Measurements from ENCODE around the gene ARNT2. TPM values are rescaled to one million over a fixed set of nuclear protein-coding genes. Genes with fewer than 3 reads are reported as not detected.

ARNT2 gene
- polyA plus RNA-seq, 1 of the 3 experiments (the other 2 are of a cell fraction): 17.0 TPM

- no peak overlapping the region for H2AFZ ChIP-seq (ENCODE audit: low read depth)
- POLR2A ChIA-PET: no interaction called here
- peaks cover 5% of the 10 kb centered on the region in 2 experiments for H3K36me3 ChIP-seq (replicated peaks in 1 of 2; ENCODE audit: control insufficient read depth in 1 of 2, insufficient read depth in 2 of 2, low read length in 1 of 2)
- no peak overlapping the region for H3K4me2 ChIP-seq
- no peak overlapping the region for H3K4me3 ChIP-seq (ENCODE audit: low read depth in 2 of 2, low read length in 1 of 2)
- peaks cover 0 to 19% of the 10 kb centered on the region in 2 experiments; a peak in 3 of 4 replicates for H3K4me1 ChIP-seq (ENCODE audit: control insufficient read depth in 1 of 2, insufficient read depth in 2 of 2, low read depth in 1 of 2, low read length in 1 of 2)
- no peaks in the 10 kb centered on the region for H3K79me2 ChIP-seq (ENCODE audit: insufficient read depth)
- no peaks in the 10 kb centered on the region for H3K9me2 ChIP-seq
- no peak for TF ChIP-seq FOSL2 (IDR thresholded peaks at IDR 0.05; ENCODE audit: borderline replicate concordance, low read depth)
- no peak for TF ChIP-seq NRF1 (IDR thresholded peaks at IDR 0.05; ENCODE audit: low read depth, low read length)
- no peak for TF ChIP-seq JUND (IDR thresholded peaks at IDR 0.05)
- TF ChIP-seq, protein P1, sequence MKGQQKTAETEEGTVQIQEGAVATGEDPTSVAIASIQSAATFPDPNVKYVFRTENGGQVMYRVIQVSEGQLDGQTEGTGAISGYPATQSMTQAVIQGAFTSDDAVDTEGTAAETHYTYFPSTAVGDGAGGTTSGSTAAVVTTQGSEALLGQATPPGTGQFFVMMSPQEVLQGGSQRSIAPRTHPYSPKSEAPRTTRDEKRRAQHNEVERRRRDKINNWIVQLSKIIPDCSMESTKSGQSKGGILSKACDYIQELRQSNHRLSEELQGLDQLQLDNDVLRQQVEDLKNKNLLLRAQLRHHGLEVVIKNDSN (IDR thresholded peaks at IDR 0.05; ENCODE audit: borderline replicate concordance, low read depth): no peak
- TF ChIP-seq RFX5 (IDR thresholded peaks at IDR 0.05; ENCODE audit: low read length): no peak
- no peak for TF ChIP-seq EP300 (IDR thresholded peaks at IDR 0.05; ENCODE audit: borderline replicate concordance in 1 of 2, low read depth in 1 of 2, low read length in 1 of 2)
- TF ChIP-seq CHD2 (IDR thresholded peaks at IDR 0.05; ENCODE audit: low read length, partially characterized antibody): no peak
- TF ChIP-seq TCF12 (IDR thresholded peaks at IDR 0.05): no peak
- no peak for TF ChIP-seq MEF2A (IDR thresholded peaks at IDR 0.05; ENCODE audit: borderline replicate concordance, low read depth)
- TF ChIP-seq GABPA (IDR thresholded peaks at IDR 0.05; ENCODE audit: low read depth): no peak
- no peak for TF ChIP-seq EZH2phosphoT487 (IDR thresholded peaks at IDR 0.05; ENCODE audit: borderline replicate concordance, low read depth)
- no peak for TF ChIP-seq TAF1 (IDR thresholded peaks at IDR 0.05; ENCODE audit: borderline replicate concordance, low read depth, low read length)
- TF ChIP-seq ELF1 (IDR thresholded peaks at IDR 0.05): no peak
- TF ChIP-seq FOXM1 (IDR thresholded peaks at IDR 0.05; ENCODE audit: low read depth): no peak
- TF ChIP-seq RAD21 (IDR thresholded peaks at IDR 0.05; ENCODE audit: low read length): no peak
- no peak for TF ChIP-seq FOXJ3 (CRISPR knock-in tag; IDR thresholded peaks at IDR 0.05)
- TF ChIP-seq NFIC (IDR thresholded peaks at IDR 0.05; ENCODE audit: borderline replicate concordance): no peak
- 85% methylated on average over 5 of the region's 5 CpGs for WGBS (ENCODE audit: low lambda C conversion rate)
- no peaks in the 10 kb centered on the region for H3F3A ChIP-seq (replicated peaks; ENCODE audit: insufficient read depth)
- no peaks in the 10 kb centered on the region for H3K27me3 ChIP-seq (ENCODE audit: insufficient read depth)
- H4K20me1 ChIP-seq (ENCODE audit: insufficient read depth): no peaks in the 10 kb centered on the region
- CTCF ChIA-PET: interaction anchor here (2.5 to 5.9 kb wide), 2 partner anchors 12 to 307 kb away, joined by 11 to 38 read pairs; no protein-coding TSS in a partner anchor
- peak overlapping the region in 1 of 2 experiments; percentile 28; a peak in 1 of 4 replicates for H3K27ac ChIP-seq (ENCODE audit: low read depth in 2 of 2, low read length in 1 of 2)
- H3K9ac ChIP-seq: no peak overlapping the region
- no peaks in the 10 kb centered on the region for H3K9me3 ChIP-seq
- peak; percentile 37 for DNase-seq
Measured at GRCh38 chr15:80468796-80469195, 64.6 kb downstream of the ARNT2 start.

DNA sequence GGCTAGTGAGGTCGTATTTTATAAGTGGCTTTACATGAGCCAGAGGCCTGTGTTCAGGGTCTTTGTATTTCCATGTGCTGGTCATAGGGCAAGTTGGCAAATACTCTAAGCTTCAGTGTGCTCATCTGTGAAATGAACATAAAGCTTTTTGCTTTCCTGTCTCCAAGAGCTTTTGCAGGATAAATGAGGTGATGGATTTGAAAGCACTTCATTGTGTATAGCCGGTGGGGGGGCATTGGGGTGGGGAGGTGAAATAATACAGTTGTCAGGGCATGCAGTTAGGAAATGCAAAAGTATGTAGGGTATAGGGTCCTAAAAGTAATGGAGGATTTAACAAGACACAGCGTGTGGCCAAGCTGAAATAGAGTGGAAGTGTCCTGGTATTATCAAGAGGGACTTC is 67.7 kb downstream of the ARNT2 start:
- H3K27me3 ChIP-seq (ENCODE audit: insufficient read depth): no peaks in the 10 kb centered on the region
- peaks cover 0 to 19% of the 10 kb centered on the region in 2 experiments; a peak in 3 of 4 replicates for H3K4me1 ChIP-seq (ENCODE audit: control insufficient read depth in 1 of 2, insufficient read depth in 2 of 2, low read depth in 1 of 2, low read length in 1 of 2)
- peaks cover 12 to 29% of the 10 kb centered on the region in 2 experiments for H3K36me3 ChIP-seq (replicated peaks in 1 of 2; ENCODE audit: control insufficient read depth in 1 of 2, insufficient read depth in 2 of 2, low read length in 1 of 2)
- no peak overlapping the region for H3K27ac ChIP-seq (ENCODE audit: low read depth in 2 of 2, low read length in 1 of 2)
- no peaks in the 10 kb centered on the region for H3K9me2 ChIP-seq
- H4K20me1 ChIP-seq (ENCODE audit: insufficient read depth): no peaks in the 10 kb centered on the region
- H3F3A ChIP-seq (replicated peaks; ENCODE audit: insufficient read depth): peaks cover 4% of the 10 kb centered on the region
- H3K79me2 ChIP-seq (ENCODE audit: insufficient read depth): no peaks in the 10 kb centered on the region
- no peaks in the 10 kb centered on the region for H3K9me3 ChIP-seq
- no peak overlapping the region for H3K4me2 ChIP-seq
- 94% methylated on average over 3 of the region's 3 CpGs for WGBS (ENCODE audit: low lambda C conversion rate)
- H2AFZ ChIP-seq (ENCODE audit: low read depth): no peak overlapping the region
- no peak overlapping the region for H3K9ac ChIP-seq
- POLR2A ChIA-PET: no interaction called here
- no peak overlapping the region for H3K4me3 ChIP-seq (ENCODE audit: low read depth in 2 of 2, low read length in 1 of 2)
- DNase-seq: no peak
- CTCF ChIA-PET: interaction anchor here (0.6 to 4.9 kb wide), 6 partner anchors 10 to 440 kb away, joined by 3 to 22 read pairs (median 4); partner anchors contain the start of gene CEMIP
- TF ChIP-seq, protein P2, sequence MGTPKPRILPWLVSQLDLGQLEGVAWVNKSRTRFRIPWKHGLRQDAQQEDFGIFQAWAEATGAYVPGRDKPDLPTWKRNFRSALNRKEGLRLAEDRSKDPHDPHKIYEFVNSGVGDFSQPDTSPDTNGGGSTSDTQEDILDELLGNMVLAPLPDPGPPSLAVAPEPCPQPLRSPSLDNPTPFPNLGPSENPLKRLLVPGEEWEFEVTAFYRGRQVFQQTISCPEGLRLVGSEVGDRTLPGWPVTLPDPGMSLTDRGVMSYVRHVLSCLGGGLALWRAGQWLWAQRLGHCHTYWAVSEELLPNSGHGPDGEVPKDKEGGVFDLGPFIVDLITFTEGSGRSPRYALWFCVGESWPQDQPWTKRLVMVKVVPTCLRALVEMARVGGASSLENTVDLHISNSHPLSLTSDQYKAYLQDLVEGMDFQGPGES (IDR thresholded peaks at IDR 0.05; ENCODE audit: low read depth, low read length): no peak
- TF ChIP-seq FOSL2 (IDR thresholded peaks at IDR 0.05; ENCODE audit: borderline replicate concordance, low read depth) (no peak), RAD21 (IDR thresholded peaks at IDR 0.05; ENCODE audit: low read length) (no peak), PBX3 (IDR thresholded peaks at IDR 0.05) (no peak)
- TF ChIP-seq, protein P3, sequence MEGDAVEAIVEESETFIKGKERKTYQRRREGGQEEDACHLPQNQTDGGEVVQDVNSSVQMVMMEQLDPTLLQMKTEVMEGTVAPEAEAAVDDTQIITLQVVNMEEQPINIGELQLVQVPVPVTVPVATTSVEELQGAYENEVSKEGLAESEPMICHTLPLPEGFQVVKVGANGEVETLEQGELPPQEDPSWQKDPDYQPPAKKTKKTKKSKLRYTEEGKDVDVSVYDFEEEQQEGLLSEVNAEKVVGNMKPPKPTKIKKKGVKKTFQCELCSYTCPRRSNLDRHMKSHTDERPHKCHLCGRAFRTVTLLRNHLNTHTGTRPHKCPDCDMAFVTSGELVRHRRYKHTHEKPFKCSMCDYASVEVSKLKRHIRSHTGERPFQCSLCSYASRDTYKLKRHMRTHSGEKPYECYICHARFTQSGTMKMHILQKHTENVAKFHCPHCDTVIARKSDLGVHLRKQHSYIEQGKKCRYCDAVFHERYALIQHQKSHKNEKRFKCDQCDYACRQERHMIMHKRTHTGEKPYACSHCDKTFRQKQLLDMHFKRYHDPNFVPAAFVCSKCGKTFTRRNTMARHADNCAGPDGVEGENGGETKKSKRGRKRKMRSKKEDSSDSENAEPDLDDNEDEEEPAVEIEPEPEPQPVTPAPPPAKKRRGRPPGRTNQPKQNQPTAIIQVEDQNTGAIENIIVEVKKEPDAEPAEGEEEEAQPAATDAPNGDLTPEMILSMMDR (IDR thresholded peaks at IDR 0.05): no peak
- TF ChIP-seq, protein P4, sequence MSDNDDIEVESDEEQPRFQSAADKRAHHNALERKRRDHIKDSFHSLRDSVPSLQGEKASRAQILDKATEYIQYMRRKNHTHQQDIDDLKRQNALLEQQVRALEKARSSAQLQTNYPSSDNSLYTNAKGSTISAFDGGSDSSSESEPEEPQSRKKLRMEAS (IDR thresholded peaks at IDR 0.05; ENCODE audit: low read depth): no peak
- TF ChIP-seq, protein P5, sequence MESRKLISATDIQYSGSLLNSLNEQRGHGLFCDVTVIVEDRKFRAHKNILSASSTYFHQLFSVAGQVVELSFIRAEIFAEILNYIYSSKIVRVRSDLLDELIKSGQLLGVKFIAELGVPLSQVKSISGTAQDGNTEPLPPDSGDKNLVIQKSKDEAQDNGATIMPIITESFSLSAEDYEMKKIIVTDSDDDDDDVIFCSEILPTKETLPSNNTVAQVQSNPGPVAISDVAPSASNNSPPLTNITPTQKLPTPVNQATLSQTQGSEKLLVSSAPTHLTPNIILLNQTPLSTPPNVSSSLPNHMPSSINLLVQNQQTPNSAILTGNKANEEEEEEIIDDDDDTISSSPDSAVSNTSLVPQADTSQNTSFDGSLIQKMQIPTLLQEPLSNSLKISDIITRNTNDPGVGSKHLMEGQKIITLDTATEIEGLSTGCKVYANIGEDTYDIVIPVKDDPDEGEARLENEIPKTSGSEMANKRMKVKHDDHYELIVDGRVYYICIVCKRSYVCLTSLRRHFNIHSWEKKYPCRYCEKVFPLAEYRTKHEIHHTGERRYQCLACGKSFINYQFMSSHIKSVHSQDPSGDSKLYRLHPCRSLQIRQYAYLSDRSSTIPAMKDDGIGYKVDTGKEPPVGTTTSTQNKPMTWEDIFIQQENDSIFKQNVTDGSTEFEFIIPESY (IDR thresholded peaks at IDR 0.05; ENCODE audit: borderline replicate concordance, low read depth): no peak
